Hippocampal formation (tissue), 2 donors: ENCODE data around the gene KCNK6.
A peak's percentile ranks its signal among the peaks of the same experiment; 100 is the strongest.

Experiments
- DNase-seq, 2 donors: peaks; one replicate each; lab custom pipeline; 2025; lab: John Stamatoyannopoulos, UW

The KCNK6 gene

DNA sequence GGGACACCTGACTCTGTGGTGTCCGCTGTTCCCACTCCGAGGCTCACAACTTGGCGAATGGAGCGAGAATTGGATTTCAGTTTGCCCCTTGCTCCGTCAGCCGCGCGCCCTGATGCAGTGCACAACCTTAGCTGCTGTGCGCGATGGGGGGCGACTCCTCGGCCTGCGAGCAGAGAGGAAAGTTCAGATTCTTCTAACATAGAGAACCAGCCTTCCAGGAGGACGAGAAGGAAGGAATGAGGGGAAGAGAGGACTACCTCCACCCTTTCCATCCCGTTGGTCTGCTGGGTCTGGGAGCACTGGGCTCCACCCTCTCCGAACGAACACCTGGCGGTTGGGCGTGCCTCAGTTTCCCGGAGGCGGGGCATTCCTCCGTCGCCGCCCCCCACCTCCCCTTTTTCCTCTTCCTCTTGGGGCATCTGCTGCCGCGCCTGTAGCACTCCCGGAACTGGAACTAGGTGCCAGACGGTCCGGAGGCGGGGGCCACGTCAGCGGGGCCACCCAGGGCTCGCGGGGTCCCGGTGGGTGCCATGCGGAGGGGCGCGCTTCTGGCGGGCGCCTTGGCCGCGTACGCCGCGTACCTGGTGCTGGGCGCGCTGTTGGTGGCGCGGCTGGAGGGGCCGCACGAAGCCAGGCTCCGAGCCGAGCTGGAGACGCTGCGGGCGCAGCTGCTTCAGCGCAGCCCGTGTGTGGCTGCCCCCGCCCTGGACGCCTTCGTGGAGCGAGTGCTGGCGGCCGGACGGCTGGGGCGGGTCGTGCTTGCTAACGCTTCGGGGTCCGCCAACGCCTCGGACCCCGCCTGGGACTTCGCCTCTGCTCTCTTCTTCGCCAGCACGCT lies at the start of gene KCNK6:
TSS of gene KCNK6 (plus strand) at position 425 of the 838 bp plus-strand sequence. CDS start at position 531, 106 bp downstream.
- peak in 1 of 2 donors; percentile 10 for DNase-seq

GRCh38 chr19:38270587-38271167 lies 49.0 kb upstream of the KCNK6 start:
- no peak for DNase-seq

- no peak for DNase-seq
These were observed 46.1 kb upstream of the KCNK6 start for GRCh38 chr19:38273499-38273898.

DNA sequence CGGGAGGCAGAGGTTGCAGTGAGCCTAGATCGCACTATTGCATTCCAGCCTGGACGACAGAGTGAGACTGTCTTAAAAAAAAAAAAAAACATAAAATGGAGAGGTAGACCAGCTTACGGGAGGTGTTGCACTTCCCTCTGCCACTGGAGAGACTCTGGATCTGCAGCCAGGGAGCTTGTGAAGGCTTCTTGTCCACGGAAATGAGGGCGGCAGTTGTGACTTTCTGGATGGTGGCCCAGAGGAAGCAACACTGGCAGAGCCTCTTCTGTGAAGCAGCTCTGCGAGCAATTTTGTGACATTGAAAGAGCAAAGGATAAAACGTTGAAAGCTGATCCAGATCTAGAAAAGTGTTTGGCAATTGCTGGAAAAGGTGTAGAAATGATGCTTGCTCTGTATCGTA lies 44.9 kb upstream of the KCNK6 start:
- peak; percentile 63 to 70 for DNase-seq

DNA sequence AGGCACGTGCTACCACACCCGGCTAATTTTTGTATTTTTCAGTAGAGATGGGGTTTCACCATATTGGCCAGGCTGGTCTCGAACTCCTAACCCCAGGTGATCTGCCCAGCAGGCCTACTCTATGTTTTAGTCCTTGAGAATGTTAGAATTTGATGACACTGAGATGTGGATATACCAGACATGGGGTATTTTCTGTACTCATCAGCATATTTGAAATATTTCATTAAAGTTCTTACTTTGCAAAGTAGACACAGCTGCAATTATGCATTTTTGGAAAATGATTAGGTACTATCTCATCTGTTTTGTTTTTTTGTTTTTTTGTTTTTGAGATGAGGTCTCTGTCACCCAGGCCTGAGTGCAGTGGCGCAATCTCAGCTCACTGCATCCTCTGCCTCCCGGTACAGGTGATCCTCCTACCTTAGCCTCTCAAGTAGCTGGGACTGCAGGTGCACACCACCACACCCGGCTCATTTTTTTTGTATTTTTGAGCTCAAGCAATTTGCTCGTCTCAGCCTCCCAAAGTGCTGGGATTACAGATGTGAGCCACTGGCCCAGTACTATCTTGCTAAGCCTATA lies 42.6 kb upstream of the KCNK6 start:
- no peak for DNase-seq

DNA sequence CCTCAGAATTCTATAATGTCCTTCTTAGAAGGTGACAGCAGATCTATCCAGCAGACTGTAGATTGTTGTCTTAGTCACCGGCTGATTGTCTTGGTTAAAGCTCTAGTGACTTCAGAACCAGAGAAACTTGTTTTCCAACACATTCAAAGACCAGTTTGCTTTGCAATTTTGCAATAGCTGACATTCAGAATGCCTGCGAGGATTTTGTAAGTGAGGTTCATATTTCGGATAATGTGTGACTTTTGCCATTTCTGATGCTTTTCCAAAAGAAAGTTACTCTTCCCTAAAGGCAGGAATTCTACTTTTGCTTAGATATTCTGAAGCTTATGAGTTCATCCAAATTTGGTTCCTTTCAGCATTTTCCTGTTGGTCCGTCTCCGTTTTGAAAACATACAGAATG lies 42.1 kb upstream of the KCNK6 start:
- no peak for DNase-seq

DNA sequence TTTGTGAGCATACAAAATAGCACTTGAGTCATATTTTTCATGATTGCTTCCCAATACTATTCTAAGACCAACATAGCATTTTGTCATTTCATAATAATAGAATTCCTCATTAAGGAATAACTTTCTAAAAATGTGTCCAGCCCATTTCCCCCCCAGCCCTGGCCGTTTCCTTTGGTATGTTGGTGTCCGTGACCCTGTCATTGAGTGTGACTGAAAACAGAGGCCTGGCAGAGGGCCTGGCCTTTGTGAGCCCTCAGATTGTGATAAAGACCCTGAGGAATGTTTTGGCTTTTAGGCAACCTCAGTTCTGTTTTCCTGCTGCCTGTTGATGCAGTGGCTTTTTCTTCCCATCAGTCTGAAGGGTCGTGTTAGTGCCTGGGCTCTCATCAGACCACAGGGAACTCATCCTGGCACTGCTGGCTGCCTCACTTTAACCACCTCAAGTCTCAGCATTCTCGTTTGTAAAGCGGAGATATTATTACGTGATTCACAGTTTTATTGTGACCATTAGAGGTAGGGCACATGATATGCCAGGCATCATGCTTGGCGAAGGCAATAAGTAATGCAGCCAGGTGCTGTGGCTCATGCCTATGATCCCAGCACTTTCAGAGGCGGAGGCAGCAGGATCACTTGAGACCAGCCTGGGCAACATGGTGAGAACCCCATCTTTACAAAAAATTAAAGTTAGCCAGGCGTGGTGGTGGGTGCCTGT lies 41.5 kb upstream of the KCNK6 start:
- no peak for DNase-seq

DNA sequence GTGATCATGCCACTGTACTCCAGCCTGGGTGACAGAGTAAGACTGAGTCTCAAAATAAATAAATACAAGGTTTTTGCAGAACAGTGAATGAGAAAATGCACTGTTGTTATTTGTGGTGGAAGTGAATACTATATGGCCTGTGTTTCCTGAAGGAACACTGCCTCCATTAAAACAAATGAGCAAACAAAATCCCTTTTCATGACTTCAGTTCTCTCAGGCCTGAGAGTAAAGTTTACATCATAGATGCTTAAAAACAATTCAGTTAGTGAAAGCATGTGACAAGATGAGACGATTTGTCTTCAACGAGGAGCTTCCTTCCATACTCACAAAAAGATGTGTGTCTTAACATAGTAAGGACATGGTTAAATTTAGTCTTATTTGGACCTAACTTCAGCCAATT lies 40.9 kb upstream of the KCNK6 start:
- DNase-seq: no peak

GRCh38 chr19:38280030-38280921 lies 39.4 kb upstream of the KCNK6 start:
- no peak for DNase-seq

GRCh38 chr19:38281811-38282566 lies 37.7 kb upstream of the KCNK6 start:
- DNase-seq: no peak

DNA sequence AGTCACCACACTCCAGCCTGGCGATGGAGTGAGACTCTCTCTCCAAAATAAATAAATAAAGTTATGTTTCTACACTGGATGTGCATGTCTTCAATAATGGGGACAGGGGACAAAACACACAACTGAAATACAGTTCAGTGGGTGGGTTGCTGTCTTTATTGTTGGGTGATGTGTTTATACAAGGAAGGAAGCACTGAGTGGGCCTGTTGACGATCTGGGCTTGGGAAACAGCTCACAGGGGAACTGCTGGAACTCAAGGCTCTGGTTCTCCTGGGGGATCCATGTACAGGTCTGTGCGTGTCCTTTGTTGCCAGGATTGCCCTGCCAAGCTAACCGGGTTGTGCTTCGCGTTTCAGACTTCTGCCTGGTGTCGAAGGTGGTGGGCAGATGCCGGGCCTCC lies 36.4 kb upstream of the KCNK6 start:
- no peak for DNase-seq

DNA sequence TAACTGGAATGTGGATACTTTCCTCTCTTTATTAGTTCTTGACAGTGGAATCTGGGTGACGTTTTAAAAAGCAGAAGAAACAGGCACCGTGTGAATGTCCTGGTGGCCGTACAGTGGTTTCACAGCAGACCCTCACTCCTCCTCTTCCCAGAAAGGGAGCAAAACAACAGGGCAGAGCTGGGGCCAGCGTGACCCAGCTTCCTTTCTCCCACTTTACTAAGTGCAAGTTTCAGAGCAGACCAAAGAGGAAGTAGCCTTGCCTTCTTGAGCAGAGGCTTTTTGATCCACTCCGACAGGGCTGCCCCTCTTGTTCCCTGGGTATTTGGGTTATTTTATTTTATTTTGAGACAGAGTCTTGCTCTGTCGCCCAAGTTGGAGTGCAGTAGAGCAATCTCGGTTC lies 35.2 kb upstream of the KCNK6 start:
- DNase-seq: peak in 1 of 2 donors; percentile 13

GRCh38 chr19:38285567-38285966 lies 34.1 kb upstream of the KCNK6 start:
- no peak for DNase-seq

DNA sequence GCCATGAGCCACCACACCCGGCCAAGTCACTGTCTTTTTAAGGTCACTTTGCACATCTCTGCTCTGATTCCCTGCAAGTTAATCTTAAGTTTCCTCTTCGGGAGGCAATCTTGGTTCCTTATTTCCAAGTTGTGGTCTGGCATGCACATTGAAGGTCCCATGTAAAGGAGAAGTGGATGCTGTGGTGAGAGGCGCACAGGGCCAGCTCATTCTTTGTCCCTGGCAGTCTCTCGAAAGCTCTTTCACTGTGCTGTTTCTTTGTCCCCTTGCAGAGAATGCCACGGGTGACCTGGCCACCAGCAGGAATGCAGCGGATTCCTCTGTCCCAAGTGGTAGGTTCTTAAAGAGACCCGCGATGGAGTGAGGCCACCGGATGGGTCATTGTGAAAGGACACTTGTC lies 32.0 kb upstream of the KCNK6 start:
- peak in 1 of 2 donors; percentile 29 for DNase-seq

- no peak for DNase-seq
These were observed 31.4 kb upstream of the KCNK6 start for GRCh38 chr19:38288123-38288855.

- DNase-seq: no peak
These were observed 29.7 kb upstream of the KCNK6 start for GRCh38 chr19:38289955-38290354.

GRCh38 chr19:38290631-38291147 lies 29.0 kb upstream of the KCNK6 start:
- DNase-seq: no peak

DNA sequence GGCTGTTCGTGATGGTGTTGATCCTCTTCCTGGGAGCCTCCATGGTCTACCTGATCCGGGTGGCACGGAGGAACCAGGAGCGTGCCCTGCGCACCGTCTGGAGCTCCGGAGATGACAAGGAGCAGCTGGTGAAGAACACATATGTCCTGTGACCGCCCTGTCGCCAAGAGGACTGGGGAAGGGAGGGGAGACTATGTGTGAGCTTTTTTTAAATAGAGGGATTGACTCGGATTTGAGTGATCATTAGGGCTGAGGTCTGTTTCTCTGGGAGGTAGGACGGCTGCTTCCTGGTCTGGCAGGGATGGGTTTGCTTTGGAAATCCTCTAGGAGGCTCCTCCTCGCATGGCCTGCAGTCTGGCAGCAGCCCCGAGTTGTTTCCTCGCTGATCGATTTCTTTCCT lies 27.8 kb upstream of the KCNK6 start:
- no peak for DNase-seq

- DNase-seq: no peak
These were observed 26.4 kb upstream of the KCNK6 start for GRCh38 chr19:38293281-38293680.

- peak in 1 of 2 donors; percentile 18 for DNase-seq
These were observed 25.6 kb upstream of the KCNK6 start for GRCh38 chr19:38294090-38294489.
